ENCODE results near the gene UBE2J1. TPM values are rescaled to one million over a fixed set of nuclear protein-coding genes. Genes with fewer than 3 reads are reported as not detected.

UBE2J1 gene
- total RNA-seq, 1 donor from 2014 or later: 31.5 TPM

DNA sequence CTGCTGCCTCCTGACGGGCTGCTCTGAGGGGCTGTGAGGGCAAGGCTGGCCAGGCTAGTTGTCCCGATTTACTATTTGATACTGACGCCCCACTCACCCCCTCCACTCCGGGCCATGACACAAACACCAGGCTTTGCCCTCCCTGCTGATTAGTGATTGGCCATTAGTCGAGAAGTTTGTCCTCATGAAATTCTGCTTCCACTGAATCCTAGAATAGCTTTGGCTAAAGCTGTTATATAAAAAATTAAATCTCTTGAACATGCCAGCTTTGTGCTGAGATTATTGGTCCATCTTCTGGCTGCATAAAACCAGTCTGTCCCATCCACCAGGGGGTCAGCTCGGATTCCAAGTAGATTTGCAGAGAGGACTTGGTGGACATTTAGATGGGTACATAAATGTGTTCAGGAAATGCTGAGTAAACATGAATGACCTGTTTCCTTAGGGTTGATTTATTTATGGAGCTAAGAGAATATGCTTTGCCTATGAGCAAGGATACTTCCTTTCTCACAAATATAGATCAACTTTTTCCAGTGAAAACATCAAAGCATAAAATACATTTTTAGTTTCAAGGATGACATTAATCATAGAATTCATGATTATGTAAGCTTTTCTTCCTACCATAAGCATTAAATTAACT, 37.2 kb downstream of the UBE2J1 start, which contains the start of gene GABRR2:
TSS of gene GABRR2 (minus strand) at position 51 of the 637 bp plus-strand sequence. CDS start 134 bp downstream, outside the sequence.
- H3K4me3 Mint-ChIP-seq (ENCODE audit: unreplicated experiment): peak within 1 kb of the TSS; percentile 34
- H3K4me1 Mint-ChIP-seq (ENCODE audit: low read depth, unreplicated experiment): peaks cover 29% of the 10 kb centered on the region
- TF ChIP-seq, protein P1, sequence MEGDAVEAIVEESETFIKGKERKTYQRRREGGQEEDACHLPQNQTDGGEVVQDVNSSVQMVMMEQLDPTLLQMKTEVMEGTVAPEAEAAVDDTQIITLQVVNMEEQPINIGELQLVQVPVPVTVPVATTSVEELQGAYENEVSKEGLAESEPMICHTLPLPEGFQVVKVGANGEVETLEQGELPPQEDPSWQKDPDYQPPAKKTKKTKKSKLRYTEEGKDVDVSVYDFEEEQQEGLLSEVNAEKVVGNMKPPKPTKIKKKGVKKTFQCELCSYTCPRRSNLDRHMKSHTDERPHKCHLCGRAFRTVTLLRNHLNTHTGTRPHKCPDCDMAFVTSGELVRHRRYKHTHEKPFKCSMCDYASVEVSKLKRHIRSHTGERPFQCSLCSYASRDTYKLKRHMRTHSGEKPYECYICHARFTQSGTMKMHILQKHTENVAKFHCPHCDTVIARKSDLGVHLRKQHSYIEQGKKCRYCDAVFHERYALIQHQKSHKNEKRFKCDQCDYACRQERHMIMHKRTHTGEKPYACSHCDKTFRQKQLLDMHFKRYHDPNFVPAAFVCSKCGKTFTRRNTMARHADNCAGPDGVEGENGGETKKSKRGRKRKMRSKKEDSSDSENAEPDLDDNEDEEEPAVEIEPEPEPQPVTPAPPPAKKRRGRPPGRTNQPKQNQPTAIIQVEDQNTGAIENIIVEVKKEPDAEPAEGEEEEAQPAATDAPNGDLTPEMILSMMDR (IDR thresholded peaks at IDR 0.05; ENCODE audit: partially characterized antibody, unreplicated experiment): no peak
- H3K27me3 Mint-ChIP-seq (ENCODE audit: unreplicated experiment): peaks cover 7% of the 10 kb centered on the region
- peak within 1 kb of the TSS; percentile 85 for H3K27ac Mint-ChIP-seq (ENCODE audit: unreplicated experiment)
- peaks cover 7% of the 10 kb centered on the region for H3K36me3 Mint-ChIP-seq (ENCODE audit: unreplicated experiment)
- DNase-seq: no peak
- H3K9me3 Mint-ChIP-seq (ENCODE audit: unreplicated experiment): peaks cover 4% of the 10 kb centered on the region

DNA sequence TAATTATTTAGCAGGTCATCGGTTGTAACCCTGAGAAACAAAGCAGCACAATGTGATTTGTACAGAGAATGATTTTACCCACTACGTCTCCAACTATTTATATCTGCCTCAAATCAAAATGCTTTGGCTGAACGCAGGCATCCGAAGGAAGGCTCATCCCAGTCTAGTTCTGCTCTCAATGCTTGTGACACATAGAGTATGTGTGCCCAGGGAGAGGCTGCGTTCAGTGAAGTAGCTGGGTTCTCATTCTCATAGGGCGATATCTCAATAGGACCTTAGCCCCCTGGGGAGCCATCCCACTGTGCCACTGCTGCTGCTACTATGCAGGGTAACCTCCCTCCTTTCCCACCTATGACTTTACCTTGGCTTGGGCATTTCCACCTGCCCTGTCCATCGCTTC, 37.8 kb downstream of the UBE2J1 start:
- no peak overlapping the region for H3K4me3 Mint-ChIP-seq (ENCODE audit: unreplicated experiment)
- H3K4me1 Mint-ChIP-seq (ENCODE audit: low read depth, unreplicated experiment): peaks cover 29% of the 10 kb centered on the region
- DNase-seq: peak; percentile 31
- TF ChIP-seq, protein P1 (IDR thresholded peaks at IDR 0.05; ENCODE audit: partially characterized antibody, unreplicated experiment): no peak
- peak overlapping the region; percentile 85 for H3K27ac Mint-ChIP-seq (ENCODE audit: unreplicated experiment)
- peaks cover 4% of the 10 kb centered on the region for H3K9me3 Mint-ChIP-seq (ENCODE audit: unreplicated experiment)
- peaks cover 3% of the 10 kb centered on the region for H3K27me3 Mint-ChIP-seq (ENCODE audit: unreplicated experiment)
- peaks cover under 1% of the 10 kb centered on the region for H3K36me3 Mint-ChIP-seq (ENCODE audit: unreplicated experiment)

DNA sequence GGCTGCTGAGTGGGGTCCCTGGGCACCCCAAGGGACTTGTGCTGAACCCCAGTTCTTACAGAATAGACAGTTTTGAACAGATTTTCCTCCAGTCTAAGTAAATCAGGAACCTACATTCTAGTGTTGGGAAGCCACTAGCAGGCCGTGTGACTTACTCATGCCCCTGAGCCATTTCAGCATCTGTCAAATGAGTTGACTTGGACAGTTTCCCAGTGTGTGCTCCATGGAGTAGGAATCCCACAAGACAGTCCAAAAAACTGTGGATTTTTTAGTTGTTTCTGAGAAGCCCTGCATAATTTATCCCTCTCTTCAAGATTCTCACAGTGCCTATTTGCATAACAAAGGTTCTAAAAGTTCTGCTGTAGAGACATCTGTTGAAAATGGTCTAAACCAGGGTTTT, 39.5 kb downstream of the UBE2J1 start:
- Mint-ChIP-seq H3K27me3 (ENCODE audit: unreplicated experiment) (peaks cover 3% of the 10 kb centered on the region), H3K4me1 (ENCODE audit: low read depth, unreplicated experiment) (peaks cover 31% of the 10 kb centered on the region), H3K27ac (ENCODE audit: unreplicated experiment) (no peak overlapping the region), H3K36me3 (ENCODE audit: unreplicated experiment) (no peaks in the 10 kb centered on the region), H3K4me3 (ENCODE audit: unreplicated experiment) (no peak overlapping the region), H3K9me3 (ENCODE audit: unreplicated experiment) (peaks cover 4% of the 10 kb centered on the region)
- no peak for DNase-seq
- TF ChIP-seq, protein P1 (IDR thresholded peaks at IDR 0.05; ENCODE audit: partially characterized antibody, unreplicated experiment): no peak

DNA sequence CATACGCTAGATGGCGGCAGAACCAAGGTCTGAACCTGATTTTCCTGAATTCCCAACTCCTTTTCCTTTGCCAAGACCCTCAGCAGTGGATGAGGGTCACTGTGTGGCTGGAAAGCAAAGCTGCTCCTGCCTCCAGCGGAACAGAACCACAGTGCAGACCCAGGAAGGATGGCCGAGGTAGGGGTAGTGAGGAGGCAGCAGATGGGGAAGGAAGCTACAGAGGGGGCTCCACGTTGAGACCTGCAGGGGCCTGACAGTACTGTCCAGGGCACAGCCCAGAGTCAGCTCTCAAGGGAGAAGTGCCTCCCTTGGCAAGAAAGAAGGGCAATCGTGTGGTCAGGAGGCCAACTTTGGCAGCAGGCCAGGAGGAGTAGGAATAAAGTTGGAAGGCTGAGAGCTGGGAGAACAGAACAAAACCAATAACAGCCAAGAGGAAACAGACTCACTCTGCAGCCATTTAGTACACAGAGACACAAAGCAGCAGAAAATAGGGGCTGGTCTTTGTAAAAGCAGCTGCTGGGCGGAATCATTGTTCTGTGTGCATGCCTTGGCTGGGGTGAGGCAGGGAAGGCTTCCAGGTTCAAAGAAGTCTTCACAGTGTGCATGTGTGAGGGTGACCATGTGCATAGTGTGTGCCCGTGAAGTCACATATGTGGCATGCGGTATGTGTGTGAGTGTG, 40.5 kb downstream of the UBE2J1 start:
- H3K9me3 Mint-ChIP-seq (ENCODE audit: unreplicated experiment): peaks cover 2% of the 10 kb centered on the region
- H3K27me3 Mint-ChIP-seq (ENCODE audit: unreplicated experiment): peaks cover 3% of the 10 kb centered on the region
- H3K27ac Mint-ChIP-seq (ENCODE audit: unreplicated experiment): peak overlapping the region; percentile 60
- DNase-seq: peak; percentile 55
- no peaks in the 10 kb centered on the region for H3K36me3 Mint-ChIP-seq (ENCODE audit: unreplicated experiment)
- H3K4me3 Mint-ChIP-seq (ENCODE audit: unreplicated experiment): peak overlapping the region; percentile 11
- H3K4me1 Mint-ChIP-seq (ENCODE audit: low read depth, unreplicated experiment): peaks cover 31% of the 10 kb centered on the region
- TF ChIP-seq, protein P1 (IDR thresholded peaks at IDR 0.05; ENCODE audit: partially characterized antibody, unreplicated experiment): peak; percentile 25

DNA sequence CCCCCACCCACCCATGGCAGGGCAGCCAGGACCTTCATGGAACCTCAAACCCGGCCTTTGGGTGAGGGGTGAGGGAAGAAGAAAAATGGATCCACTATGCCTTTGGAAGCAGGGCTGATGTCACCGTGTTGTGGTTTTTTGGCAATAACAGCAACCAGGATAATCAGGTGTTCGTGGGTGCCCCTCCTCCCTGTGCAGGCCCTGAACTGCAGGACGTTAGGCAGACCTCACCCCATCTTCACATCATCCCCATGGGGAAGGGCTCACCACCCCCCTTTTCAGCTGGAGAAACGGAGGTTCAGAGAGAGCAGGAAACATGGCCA, 41.0 kb downstream of the UBE2J1 start:
- Mint-ChIP-seq H3K36me3 (ENCODE audit: unreplicated experiment) (no peaks in the 10 kb centered on the region), H3K9me3 (ENCODE audit: unreplicated experiment) (peaks cover 2% of the 10 kb centered on the region), H3K4me3 (ENCODE audit: unreplicated experiment) (no peak overlapping the region), H3K4me1 (ENCODE audit: low read depth, unreplicated experiment) (peaks cover 31% of the 10 kb centered on the region), H3K27ac (ENCODE audit: unreplicated experiment) (peak overlapping the region; percentile 60), H3K27me3 (ENCODE audit: unreplicated experiment) (peaks cover 3% of the 10 kb centered on the region)
- TF ChIP-seq, protein P1 (IDR thresholded peaks at IDR 0.05; ENCODE audit: partially characterized antibody, unreplicated experiment): no peak
- no peak for DNase-seq
